Mesothelial cell of epicardium (in vitro differentiated cells): ENCODE measurements around the gene HIVEP3. TPM values are rescaled to one million over a fixed set of nuclear protein-coding genes. Genes with fewer than 3 reads are reported as not detected.

Source experiments
- DNase-seq, 2 experiments: peaks; one replicate each; pipeline ENCODE4 v3.0.0; 2021; ENCODE audit warnings: low spot score in 2 of 2; ENCODE audit not compliant: unreplicated experiment in 2 of 2
- H3K27ac Mint-ChIP-seq: 2 replicates; pipeline ENCODE4 v1.8.0; 2021; ENCODE audit warnings: mixed read lengths
- H3K27me3 Mint-ChIP-seq: 2 replicates; pipeline ENCODE4 v1.8.0; 2021; ENCODE audit warnings: low read depth, mixed read lengths
- H3K36me3 Mint-ChIP-seq: 2 replicates; pipeline ENCODE4 v1.8.0; 2021; ENCODE audit warnings: mixed read lengths
- H3K4me1 Mint-ChIP-seq: 2 replicates; pipeline ENCODE4 v1.8.0; 2021; ENCODE audit warnings: mixed read lengths
- H3K4me3 Mint-ChIP-seq: 2 replicates; pipeline ENCODE4 v1.8.0; 2021; ENCODE audit warnings: mild to moderate bottlenecking, moderate library complexity, mixed read lengths
- H3K9me3 Mint-ChIP-seq: 2 replicates; pipeline ENCODE4 v1.8.0; 2021; ENCODE audit warnings: mixed read lengths
- CTCF ChIP-seq: fragments of 200-600 bp; sonication (generic); IDR thresholded peaks from one replicate; pipeline ENCODE4 v1.5.0; 2021; ENCODE audit warnings: antibody characterized with exemption; ENCODE audit not compliant: unreplicated experiment
- total RNA-seq: library from RNA; stranded (reverse); gene quantifications from 3 replicates; pipeline ENCODE4 v1.2.1, GENCODE V29; 2021

Gene HIVEP3
- total RNA-seq, 1 donor from 2014 or later: 8.9 TPM

- Mint-ChIP-seq H3K27ac (no peak overlapping the region), H3K4me1 (peaks cover 12% of the 10 kb centered on the region), H3K36me3 (peaks cover 6% of the 10 kb centered on the region), H3K9me3 (no peaks in the 10 kb centered on the region), H3K27me3 (peaks cover 2% of the 10 kb centered on the region), H3K4me3 (no peak overlapping the region)
- no peak for TF ChIP-seq CTCF
- no peak for DNase-seq
These were observed 408.0 kb downstream of the HIVEP3 start for GRCh38 chr1:41510531-41511238.

GRCh38 chr1:41509270-41509671 is 409.5 kb downstream of the HIVEP3 start:
- Mint-ChIP-seq H3K36me3 (peaks cover 6% of the 10 kb centered on the region), H3K27ac (no peak overlapping the region), H3K4me1 (peaks cover 16% of the 10 kb centered on the region), H3K27me3 (peaks cover 2% of the 10 kb centered on the region), H3K9me3 (no peaks in the 10 kb centered on the region), H3K4me3 (no peak overlapping the region)
- DNase-seq: no peak
- no peak for TF ChIP-seq CTCF

- Mint-ChIP-seq H3K36me3 (peaks cover 6% of the 10 kb centered on the region), H3K9me3 (no peaks in the 10 kb centered on the region), H3K27me3 (peaks cover 2% of the 10 kb centered on the region), H3K27ac (no peak overlapping the region), H3K4me3 (no peak overlapping the region), H3K4me1 (peaks cover 26% of the 10 kb centered on the region)
- no peak for TF ChIP-seq CTCF
- DNase-seq: no peak
These were observed 410.4 kb downstream of the HIVEP3 start for GRCh38 chr1:41508290-41508689.

GRCh38 chr1:41507836-41508235 is 410.9 kb downstream of the HIVEP3 start:
- no peak for DNase-seq
- Mint-ChIP-seq H3K4me1 (peaks cover 26% of the 10 kb centered on the region), H3K27me3 (peaks cover 2% of the 10 kb centered on the region), H3K9me3 (no peaks in the 10 kb centered on the region), H3K27ac (no peak overlapping the region), H3K36me3 (peaks cover 6% of the 10 kb centered on the region), H3K4me3 (no peak overlapping the region)
- no peak for TF ChIP-seq CTCF

DNA sequence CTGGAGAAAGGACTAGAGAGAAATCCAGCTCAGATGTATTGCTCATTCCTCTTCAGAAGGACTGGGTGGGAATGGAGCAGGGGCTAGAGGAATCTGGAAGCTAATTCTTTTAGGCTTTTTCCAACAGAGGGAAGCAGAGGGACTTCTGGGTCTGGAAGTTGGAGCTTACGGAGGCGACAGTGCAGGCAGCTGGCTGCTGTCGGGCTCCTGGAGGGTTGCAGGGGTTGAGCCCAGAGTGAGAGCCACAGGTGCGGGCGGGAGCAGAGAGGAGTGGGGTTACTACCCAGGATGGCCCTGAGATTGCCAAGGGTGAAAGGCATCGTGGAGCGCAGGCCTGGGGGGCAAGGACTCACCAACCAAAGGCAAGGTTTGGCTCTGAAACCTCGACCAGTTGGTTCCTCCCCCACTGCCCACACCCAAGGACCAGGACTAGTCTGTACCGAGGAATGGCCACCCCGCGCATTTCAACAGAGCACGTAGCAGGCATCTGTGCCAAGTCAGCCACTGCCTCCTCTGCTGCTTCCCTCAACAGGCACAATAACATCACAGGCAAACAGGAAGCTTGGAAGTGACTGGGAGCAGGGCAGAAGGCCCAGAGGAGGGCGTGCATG is 411.5 kb downstream of the HIVEP3 start:
- H3K4me3 Mint-ChIP-seq: no peak overlapping the region
- no peak for DNase-seq
- no peak overlapping the region for H3K27ac Mint-ChIP-seq
- peaks cover 26% of the 10 kb centered on the region for H3K4me1 Mint-ChIP-seq
- H3K36me3 Mint-ChIP-seq: peaks cover 5% of the 10 kb centered on the region
- H3K27me3 Mint-ChIP-seq: peaks cover 2% of the 10 kb centered on the region
- TF ChIP-seq CTCF: no peak
- no peaks in the 10 kb centered on the region for H3K9me3 Mint-ChIP-seq
